IPS-11a (cell line): ENCODE data around the gene CACNA1D.

Experiments used
- H3K4me3 ChIP-seq: one replicate; pipeline ENCODE4 v1.5.1; 2013; ENCODE audit warnings: low read depth, low read length, control low read depth

Gene CACNA1D

GRCh38 chr3:53803124-53803815 lies 308.9 kb downstream of the CACNA1D start:
- no peak overlapping the region for H3K4me3 ChIP-seq

GRCh38 chr3:53803816-53804695 lies 309.6 kb downstream of the CACNA1D start:
- H3K4me3 ChIP-seq, result no peak overlapping the region

GRCh38 chr3:53804697-53805462 lies 310.5 kb downstream of the CACNA1D start:
- H3K4me3 ChIP-seq, result no peak overlapping the region

GRCh38 chr3:53805463-53806159 lies 311.2 kb downstream of the CACNA1D start:
- no peak overlapping the region for H3K4me3 ChIP-seq

GRCh38 chr3:53806182-53807116 lies 312.0 kb downstream of the CACNA1D start:
- no peak overlapping the region for H3K4me3 ChIP-seq

- no peak overlapping the region for H3K4me3 ChIP-seq
Observed at GRCh38 chr3:53807117-53807810, 312.9 kb downstream of the CACNA1D start.

- no peak overlapping the region for H3K4me3 ChIP-seq
Observed at GRCh38 chr3:53808496-53808895, 314.1 kb downstream of the CACNA1D start.

GRCh38 chr3:53809267-53809666 lies 314.9 kb downstream of the CACNA1D start:
- no peak overlapping the region for H3K4me3 ChIP-seq

GRCh38 chr3:53809764-53810400 lies 315.5 kb downstream of the CACNA1D start:
- no peak overlapping the region for H3K4me3 ChIP-seq

GRCh38 chr3:53811143-53811927 lies 316.9 kb downstream of the CACNA1D start:
- no peak overlapping the region for H3K4me3 ChIP-seq

- H3K4me3 ChIP-seq, result no peak overlapping the region
Observed at GRCh38 chr3:53812434-53812833, 318.0 kb downstream of the CACNA1D start.

GRCh38 chr3:53813229-53813628 lies 318.8 kb downstream of the CACNA1D start:
- no peak overlapping the region for H3K4me3 ChIP-seq

GRCh38 chr3:53813876-53814275 lies 319.5 kb downstream of the CACNA1D start:
- H3K4me3 ChIP-seq, result no peak overlapping the region

- H3K4me3 ChIP-seq, result no peak overlapping the region
Observed at GRCh38 chr3:53815067-53815466, 320.7 kb downstream of the CACNA1D start.

GRCh38 chr3:53815651-53816050 lies 321.2 kb downstream of the CACNA1D start:
- H3K4me3 ChIP-seq, result no peak overlapping the region

- H3K4me3 ChIP-seq, result no peak overlapping the region
Observed at GRCh38 chr3:53816425-53816824, 322.0 kb downstream of the CACNA1D start.

- no peak overlapping the region for H3K4me3 ChIP-seq
Observed at GRCh38 chr3:53817211-53817610, 322.8 kb downstream of the CACNA1D start.

- H3K4me3 ChIP-seq, result no peak overlapping the region
Observed at GRCh38 chr3:53817809-53818208, 323.4 kb downstream of the CACNA1D start.
